PC-3 (cell line): ENCODE data around the gene REN. TPM values are rescaled to one million over a fixed set of nuclear protein-coding genes. Genes with fewer than 3 reads are reported as not detected.
A peak's percentile ranks its signal among the peaks of the same experiment; 100 is the strongest.

Experiments
- ATAC-seq: fragments of 200-7000 bp; cut with Tn5 transposase; 2 replicates; pipeline ENCODE4 v1.9.1; 2020; ENCODE audit warnings: mild to moderate bottlenecking, moderate library complexity
- BruUV-seq: library from RNA; stranded (reverse); fragments of 400-500 nt; replicated peaks from 2 replicates; lab custom pipeline; 2021; lab: Mats Ljungman, UMichigan
- CTCF ChIA-PET: fragments of 300-600 bp; sonication (Branson Sonifier 250); formaldehyde crosslinking; loops from one replicate; lab custom pipeline; 2022; ENCODE audit warnings: antibody characterized with exemption; lab: Charles Lee
- POLR2A ChIA-PET: fragments of 300-600 bp; sonication (Branson Sonifier 250); formaldehyde crosslinking; loops from one replicate; lab custom pipeline; 2022; ENCODE audit warnings: antibody characterized with exemption; ENCODE audit not compliant: unreplicated experiment; lab: Charles Lee
- DNase-seq: peaks from one replicate; pipeline ENCODE4 v3.0.0-alpha.2; 2015
- H2AFZ ChIP-seq: fragments of 300-600 bp; sonication (generic); 2 replicates; pipeline ENCODE4 v1.6.0; 2016; ENCODE audit warnings: antibody characterized with exemption, low read length
- H3F3A ChIP-seq: fragments of 300-600 bp; sonication (generic); one replicate; pipeline ENCODE4 v1.6.0; 2017; ENCODE audit warnings: antibody characterized with exemption, low read length, control low read depth, mild to moderate bottlenecking; ENCODE audit not compliant: unreplicated experiment
- H3K27ac ChIP-seq: fragments of 300-600 bp; sonication (generic); 2 replicates; pipeline ENCODE4 v1.5.1; 2016; ENCODE audit warnings: mild to moderate bottlenecking, low read length
- H3K27me3 ChIP-seq: fragments of 300-600 bp; sonication (generic); 2 replicates; pipeline ENCODE4 v1.6.1; 2016; ENCODE audit warnings: low read length, mixed read lengths
- H3K36me3 ChIP-seq: fragments of 300-600 bp; sonication (generic); 2 replicates; pipeline ENCODE4 v1.6.1; 2016; ENCODE audit warnings: low read depth, mixed run types, low read length, mixed read lengths
- H3K4me1 ChIP-seq: fragments of 300-600 bp; sonication (generic); 2 replicates; pipeline ENCODE4 v1.5.1; 2016; ENCODE audit warnings: low read length; ENCODE audit not compliant: insufficient read depth
- H3K4me2 ChIP-seq: fragments of 300-600 bp; sonication (generic); 2 replicates; pipeline ENCODE4 v1.6.0; 2016; ENCODE audit warnings: low read length
- H3K4me3 ChIP-seq: fragments of 300-600 bp; sonication (generic); 2 replicates; pipeline ENCODE4 v1.5.1; 2016; ENCODE audit warnings: mild to moderate bottlenecking, low read length, mixed read lengths
- H3K79me2 ChIP-seq: fragments of 300-600 bp; sonication (generic); 2 replicates; pipeline ENCODE4 v1.6.1; 2017; ENCODE audit warnings: low read length, mixed read lengths
- H3K9ac ChIP-seq: fragments of 300-600 bp; sonication (generic); 2 replicates; pipeline ENCODE4 v1.6.0; 2016; ENCODE audit warnings: mild to moderate bottlenecking, low read length
- H3K9me2 ChIP-seq: fragments of 300-600 bp; sonication (generic); replicated peaks from 2 replicates; pipeline ENCODE4 v1.6.1; 2016; ENCODE audit warnings: mixed run types, low read length, mixed read lengths
- H3K9me3 ChIP-seq: fragments of 300-600 bp; sonication (generic); 2 replicates; pipeline ENCODE4 v1.6.1; 2016; ENCODE audit warnings: low read length, mixed read lengths
- H4K20me1 ChIP-seq: fragments of 300-600 bp; sonication (generic); 2 replicates; pipeline ENCODE4 v1.6.1; 2016; ENCODE audit warnings: low read length, mixed read lengths
- EZH2 ChIP-seq: fragments of 300-600 bp; sonication (generic); IDR thresholded peaks from one replicate; pipeline ENCODE4 v1.6.1; 2017; ENCODE audit warnings: antibody characterized with exemption, mild to moderate bottlenecking, low read length; ENCODE audit not compliant: unreplicated experiment
- EZH2phosphoT487 ChIP-seq: fragments of 300-600 bp; sonication (generic); IDR thresholded peaks from 2 replicates; pipeline ENCODE4 v1.6.1; 2018; ENCODE audit warnings: mild to moderate bottlenecking, antibody characterized with exemption, low read length, borderline replicate concordance
- intact Hi-C: fragments of 100-400 bp; cut with micrococcal nuclease; formaldehyde crosslinking; loops from 2 replicates; pipeline ENCODE4 v1.9.0; 2023
- total RNA-seq: library from RNA; depleted of rRNA; stranded (reverse); fragments of >200 nt; gene quantifications from 2 replicates; pipeline ENCODE4 v1.2.3, GENCODE V29; 2014
- TF ChIP-seq, protein P1 (sequence below): fragments of 300-600 bp; sonication (generic); conservative IDR thresholded peaks from 2 replicates; pipeline ENCODE4 v1.5.1; 2017; ENCODE audit warnings: antibody characterized with exemption, low read depth, mild to moderate bottlenecking, low read length

REN gene
- total RNA-seq, 1 experiment from 2014 or later, result 2.7 TPM

- peaks cover 10% of the 10 kb centered on the region for H3F3A ChIP-seq
- no peak for DNase-seq
- CTCF ChIA-PET, result no interaction called here
- H3K4me3 ChIP-seq, result no peak overlapping the region
- no peaks in the 10 kb centered on the region for H3K9me2 ChIP-seq
- H3K4me2 ChIP-seq, result no peak overlapping the region
- H3K9ac ChIP-seq, result no peak overlapping the region
- H2AFZ ChIP-seq, result no peak overlapping the region
- peaks cover 42% of the 10 kb centered on the region for H3K4me1 ChIP-seq
- TF ChIP-seq EZH2 (no peak), EZH2phosphoT487 (no peak)
- TF ChIP-seq, protein P1, sequence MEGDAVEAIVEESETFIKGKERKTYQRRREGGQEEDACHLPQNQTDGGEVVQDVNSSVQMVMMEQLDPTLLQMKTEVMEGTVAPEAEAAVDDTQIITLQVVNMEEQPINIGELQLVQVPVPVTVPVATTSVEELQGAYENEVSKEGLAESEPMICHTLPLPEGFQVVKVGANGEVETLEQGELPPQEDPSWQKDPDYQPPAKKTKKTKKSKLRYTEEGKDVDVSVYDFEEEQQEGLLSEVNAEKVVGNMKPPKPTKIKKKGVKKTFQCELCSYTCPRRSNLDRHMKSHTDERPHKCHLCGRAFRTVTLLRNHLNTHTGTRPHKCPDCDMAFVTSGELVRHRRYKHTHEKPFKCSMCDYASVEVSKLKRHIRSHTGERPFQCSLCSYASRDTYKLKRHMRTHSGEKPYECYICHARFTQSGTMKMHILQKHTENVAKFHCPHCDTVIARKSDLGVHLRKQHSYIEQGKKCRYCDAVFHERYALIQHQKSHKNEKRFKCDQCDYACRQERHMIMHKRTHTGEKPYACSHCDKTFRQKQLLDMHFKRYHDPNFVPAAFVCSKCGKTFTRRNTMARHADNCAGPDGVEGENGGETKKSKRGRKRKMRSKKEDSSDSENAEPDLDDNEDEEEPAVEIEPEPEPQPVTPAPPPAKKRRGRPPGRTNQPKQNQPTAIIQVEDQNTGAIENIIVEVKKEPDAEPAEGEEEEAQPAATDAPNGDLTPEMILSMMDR, result no peak
- peaks cover 91% of the 10 kb centered on the region for H3K79me2 ChIP-seq
- POLR2A ChIA-PET, result no interaction called here
- no peak overlapping the region for H3K27ac ChIP-seq
- intact Hi-C loops, result no loop called here
- ATAC-seq, result no peak
- H3K36me3 ChIP-seq, result 0 out of 2 replicates have a peak, but pooled peaks cover 2% of the 10 kb centered on the region
- H4K20me1 ChIP-seq, result peaks cover 8% of the 10 kb centered on the region; the same call in 1 of the 2 replicates
- no peaks in the 10 kb centered on the region for H3K9me3 ChIP-seq
- no TSS peak for BruUV-seq
- H3K27me3 ChIP-seq, result no peaks in the 10 kb centered on the region
Observed at GRCh38 chr1:204107892-204108291, 58.2 kb downstream of the REN start.

DNA sequence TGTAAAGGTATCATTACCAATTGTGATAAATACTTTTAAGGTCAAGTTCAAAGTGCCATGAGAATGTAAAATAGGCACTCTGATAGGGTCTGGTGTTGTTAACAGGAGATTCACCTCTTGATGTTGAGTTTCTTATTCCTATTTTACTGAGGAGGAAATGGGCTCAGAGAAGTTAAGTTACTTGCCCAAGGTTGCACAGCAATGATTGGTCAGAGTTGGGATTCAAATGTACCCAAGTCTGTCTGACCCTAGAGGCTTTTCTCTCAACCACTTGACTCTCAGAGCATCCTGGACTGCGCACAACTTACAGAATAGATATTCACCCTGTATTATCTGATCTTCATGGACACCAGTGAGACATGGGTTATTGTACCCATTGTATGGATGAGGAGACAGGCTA lies 59.3 kb downstream of the REN start:
- Histone ChIP-seq H2AFZ (no peak overlapping the region), H3K36me3 (no peaks in the 10 kb centered on the region), H3K27me3 (no peaks in the 10 kb centered on the region), H3K9me2 (no peaks in the 10 kb centered on the region), H3K79me2 (peaks cover 88% of the 10 kb centered on the region), H3K4me2 (no peak overlapping the region), H4K20me1 (peaks cover 8% of the 10 kb centered on the region; the same call in 1 of the 2 replicates), H3K27ac (no peak overlapping the region), H3K4me1 (peaks cover 53% of the 10 kb centered on the region), H3K4me3 (no peak overlapping the region), H3K9ac (no peak overlapping the region), H3F3A (peaks cover 16% of the 10 kb centered on the region), H3K9me3 (no peaks in the 10 kb centered on the region)
- TF ChIP-seq EZH2phosphoT487 (no peak), EZH2 (no peak)
- TF ChIP-seq, protein P1, result no peak
- ChIA-PET CTCF (no interaction called here), POLR2A (no interaction called here)
- no peak for ATAC-seq
- BruUV-seq, result no TSS peak
- DNase-seq, result no peak
- intact Hi-C loops, result no loop called here

GRCh38 chr1:204105131-204105515 lies 61.0 kb downstream of the REN start:
- Histone ChIP-seq H2AFZ (no peak overlapping the region), H4K20me1 (no peaks in the 10 kb centered on the region), H3K27ac (peak overlapping the region; percentile 97), H3K4me2 (peak overlapping the region; percentile 73), H3K9me3 (no peaks in the 10 kb centered on the region), H3F3A (peaks cover 16% of the 10 kb centered on the region), H3K27me3 (no peaks in the 10 kb centered on the region), H3K36me3 (no peaks in the 10 kb centered on the region), H3K4me3 (peak overlapping the region; percentile 1; the same call in 1 of the 2 replicates), H3K79me2 (peaks cover 88% of the 10 kb centered on the region), H3K9me2 (no peaks in the 10 kb centered on the region), H3K9ac (peak overlapping the region; percentile 82), H3K4me1 (peaks cover 58% of the 10 kb centered on the region)
- TF ChIP-seq EZH2 (no peak), EZH2phosphoT487 (no peak)
- TF ChIP-seq, protein P1, result no peak
- ChIA-PET CTCF (no interaction called here), POLR2A (no interaction called here)
- DNase-seq, result no peak
- intact Hi-C loops, result no loop called here
- TSS peak; percentile 17 for BruUV-seq
- ATAC-seq, result no peak
